B cell (primary cell): Measurements from ENCODE around the gene ATP10B.

Experiments used
- CTCF ChIP-seq: fragments of 200-600 bp; IDR thresholded peaks from one replicate; pipeline ENCODE4 v1.8.0; 2022; ENCODE audit warnings: antibody characterized with exemption, mild to moderate bottlenecking
- EZH2 ChIP-seq: IDR thresholded peaks from 2 replicates; pipeline ENCODE4 v1.6.1; 2012; ENCODE audit warnings: borderline replicate concordance, low read depth, mild to moderate bottlenecking, moderate library complexity, low read length; ENCODE audit not compliant: insufficient read depth, poor library complexity, severe bottlenecking

GRCh38 chr5:160635046-160635445, 217.0 kb downstream of the ATP10B start:
- TF ChIP-seq CTCF: no peak
- TF ChIP-seq EZH2: no peak
